GM18907 (cell line): Measurements from ENCODE around the gene PPP1CB.
A peak's percentile ranks its signal among the peaks of the same experiment; 100 is the strongest.
"Not testable (repeated sequence)": the region's sequence is repeated elsewhere in the genome, so short reads cannot be mapped to it uniquely, and the experiment has no call there.

ENCODE experiments used
- ATAC-seq: cut with Tn5 transposase; IDR thresholded peaks from one replicate; pipeline ENCODE4 v1.9.1; 2021; ENCODE audit warnings: mild to moderate bottlenecking, moderate library complexity; ENCODE audit not compliant: unreplicated experiment

The PPP1CB gene

DNA sequence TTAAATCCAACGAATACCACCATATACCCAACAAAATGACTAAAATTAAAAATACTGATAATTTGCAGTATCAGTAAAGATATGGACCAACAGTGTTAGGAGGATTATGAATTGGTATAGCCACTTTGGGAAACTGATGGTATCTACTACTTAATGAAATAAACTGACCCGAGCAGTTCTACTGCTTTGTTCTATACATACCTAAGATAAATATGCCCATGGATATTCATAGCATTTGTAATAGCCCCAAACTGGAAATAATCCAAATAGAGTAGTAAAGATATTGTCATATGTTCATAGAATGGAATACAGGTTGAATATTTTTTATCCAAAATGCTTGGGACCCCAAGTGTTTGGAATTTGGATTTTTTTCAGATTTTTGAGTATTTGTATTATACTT lies 20.7 kb downstream of the PPP1CB start:
- ATAC-seq: no peak

- ATAC-seq: no peak
Observed at GRCh38 chr2:28776471-28776870, 24.8 kb downstream of the PPP1CB start.

GRCh38 chr2:28778392-28778791 lies 26.8 kb downstream of the PPP1CB start:
- no peak for ATAC-seq

DNA sequence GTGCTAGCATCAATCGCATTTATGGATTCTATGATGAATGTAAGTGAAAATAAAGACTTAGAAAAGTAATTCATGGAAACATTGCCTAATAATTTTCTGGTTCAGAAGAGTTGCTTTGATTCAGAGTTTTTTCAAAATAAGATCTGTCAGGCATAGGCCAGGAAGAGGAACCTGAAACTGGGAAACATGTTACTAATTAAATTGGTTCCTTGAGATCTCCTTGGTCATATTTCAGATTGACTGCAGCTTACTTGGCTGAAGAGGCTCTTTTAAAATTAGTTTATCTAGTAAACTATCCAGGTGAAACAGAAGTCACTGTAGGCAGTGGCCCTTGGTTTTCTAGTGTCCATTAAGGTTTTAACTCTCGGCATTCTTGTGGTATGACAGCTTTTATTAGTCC lies 27.4 kb downstream of the PPP1CB start:
- ATAC-seq: no peak

- no peak for ATAC-seq
Observed at GRCh38 chr2:28780496-28780895, 28.9 kb downstream of the PPP1CB start.

DNA sequence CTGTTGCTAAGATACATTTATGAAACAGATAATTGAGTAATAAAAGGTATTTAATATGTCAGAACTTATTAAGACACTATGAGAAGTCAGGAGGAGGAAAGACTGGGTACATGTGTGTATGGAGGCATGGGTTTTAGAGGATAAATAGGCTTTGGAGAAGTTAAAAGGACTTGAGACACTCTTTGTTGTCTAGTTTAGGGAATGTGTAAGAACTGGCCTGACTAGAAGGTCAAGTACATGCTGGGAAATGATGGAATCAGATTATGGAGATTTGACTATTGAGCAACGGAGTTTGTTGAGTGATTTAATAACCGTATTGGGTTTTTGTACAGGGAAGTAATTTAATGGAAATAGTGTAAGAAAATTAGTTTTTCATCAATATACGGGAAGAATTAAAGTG lies 30.8 kb downstream of the PPP1CB start:
- no peak for ATAC-seq

DNA sequence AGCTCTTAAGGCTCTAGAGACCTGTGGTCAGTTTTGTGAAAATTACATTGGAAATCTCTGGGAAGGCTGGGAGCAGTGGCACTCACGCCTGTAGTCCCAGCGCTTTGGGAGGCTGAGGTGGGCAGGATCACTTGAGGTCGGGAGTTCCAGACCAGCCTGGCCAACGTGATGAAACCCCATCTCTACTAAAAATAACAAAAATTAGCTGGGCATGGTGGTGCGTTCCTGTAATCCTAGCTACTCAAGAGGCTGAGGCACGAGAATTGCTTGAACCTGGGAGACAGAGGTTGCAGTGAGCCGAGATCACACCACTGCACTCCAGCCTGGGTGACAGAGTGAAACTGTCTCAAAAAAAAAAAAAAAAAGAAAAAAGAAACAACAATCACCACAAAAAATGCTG lies 32.9 kb downstream of the PPP1CB start:
- not testable (repeated sequence) for ATAC-seq

- ATAC-seq: no peak
Observed at GRCh38 chr2:28796620-28797019, 45.0 kb downstream of the PPP1CB start.

DNA sequence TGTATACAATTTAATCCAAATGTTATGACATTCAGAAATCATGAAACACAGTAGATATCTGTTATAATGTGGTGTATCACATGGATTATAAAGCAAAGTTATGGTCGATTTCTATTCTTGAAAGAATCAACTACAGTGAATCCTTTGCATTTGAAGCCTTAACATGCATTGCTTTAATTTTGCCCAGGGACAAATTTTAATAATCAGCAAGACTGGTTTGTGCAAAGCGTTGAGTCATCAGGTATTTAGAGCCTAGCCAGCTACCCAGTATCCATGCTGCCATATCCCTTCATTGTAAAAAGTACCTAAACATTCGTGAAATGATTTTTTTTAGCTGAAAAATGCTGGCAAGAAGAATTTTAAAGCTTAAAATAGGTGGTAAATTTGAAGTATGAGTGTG lies 50.1 kb downstream of the PPP1CB start:
- ATAC-seq: no peak

- ATAC-seq: no peak
Observed at GRCh38 chr2:28802975-28803429, 51.4 kb downstream of the PPP1CB start.

DNA sequence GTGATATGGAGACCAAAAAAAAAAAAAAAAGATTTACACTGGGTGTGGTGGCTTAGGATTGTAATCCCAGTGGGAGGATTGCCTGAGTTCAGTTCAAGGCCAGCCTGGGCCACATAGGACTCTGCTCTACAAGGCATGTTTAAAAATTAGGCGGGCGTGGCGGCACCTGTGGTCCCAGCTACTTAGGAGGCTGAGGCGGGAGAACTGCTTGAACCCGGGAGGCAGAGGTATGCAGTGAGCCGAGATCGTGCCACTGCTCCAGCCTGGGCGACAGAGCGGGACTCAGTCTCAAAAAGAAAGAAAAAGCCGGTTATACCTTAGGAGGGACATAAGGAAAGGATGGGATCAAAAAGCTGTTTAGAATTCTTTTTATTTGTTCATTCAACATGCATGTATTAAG lies 58.3 kb downstream of the PPP1CB start:
- no peak for ATAC-seq

DNA sequence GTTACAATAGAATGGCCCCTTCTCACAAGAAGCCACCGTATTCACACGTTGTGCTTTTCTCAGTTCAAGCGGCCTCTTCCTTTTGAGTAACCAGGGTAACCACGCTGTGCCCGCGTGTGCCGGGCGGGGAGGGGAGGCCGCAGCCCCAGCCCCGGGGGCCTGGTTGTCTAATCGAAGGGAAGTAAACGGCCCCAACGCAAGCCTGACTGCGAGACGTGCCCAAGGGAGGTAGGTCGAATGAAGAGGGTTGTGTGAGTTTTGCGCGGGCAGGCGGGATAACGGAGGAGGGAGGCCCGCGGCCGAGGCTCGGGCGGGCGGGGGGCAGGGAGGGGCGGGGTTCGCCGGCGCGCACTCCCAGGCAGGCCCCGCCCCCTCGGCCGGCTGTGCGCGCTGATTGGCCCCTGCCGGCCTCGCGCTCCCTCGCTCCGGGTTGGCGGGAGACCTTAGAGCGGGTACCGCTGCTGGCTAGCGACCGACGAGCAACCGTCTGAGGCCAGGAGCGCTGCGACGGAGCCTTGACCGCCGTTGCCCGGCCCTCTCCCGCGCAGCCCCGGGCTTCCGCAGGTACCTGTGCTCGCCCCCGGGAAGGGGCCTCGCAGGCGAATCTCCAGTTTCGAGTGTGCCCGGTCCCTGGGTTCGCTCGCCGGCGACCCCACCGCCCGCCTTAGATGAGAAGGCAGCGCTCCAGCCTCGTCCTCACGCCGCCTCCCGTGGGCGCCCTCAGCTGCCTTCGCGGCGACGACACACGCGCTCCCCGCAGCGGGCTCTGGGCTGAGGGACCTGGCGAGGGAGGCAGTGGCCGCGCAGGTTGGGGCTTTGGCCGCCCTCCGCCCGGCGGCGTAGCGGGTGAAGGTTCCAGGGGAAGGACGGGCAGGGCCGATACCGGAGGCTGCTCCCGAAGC lies 59.0 kb downstream of the PPP1CB start, which contains the start of gene SPDYA:
SPDYA (plus strand) TSS at position 451 of the 902 bp plus-strand sequence. CDS start 5,181 bp downstream, outside the sequence.
- ATAC-seq: peak; percentile 84

GRCh38 chr2:28818053-28818452 lies 66.4 kb downstream of the PPP1CB start:
- no peak for ATAC-seq

- no peak for ATAC-seq
Observed at GRCh38 chr2:28821295-28821958, 69.8 kb downstream of the PPP1CB start.

DNA sequence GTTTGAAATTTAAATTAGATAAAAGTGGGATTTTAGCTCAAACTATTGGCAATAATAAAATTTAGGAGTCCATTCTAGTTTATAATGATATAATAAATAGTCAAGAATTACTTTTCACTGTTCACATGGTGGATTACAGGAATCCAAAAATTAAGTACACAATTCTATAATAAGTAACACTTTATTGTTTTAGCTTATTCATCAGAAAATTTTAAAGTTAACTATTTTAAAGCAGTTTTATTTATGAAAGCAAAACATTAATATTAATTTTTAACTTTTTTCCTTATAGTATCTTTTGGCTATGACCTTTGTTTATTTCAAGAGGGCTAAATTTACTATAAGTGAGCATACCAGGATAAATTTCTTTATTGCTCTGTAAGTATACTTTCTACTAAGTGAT lies 70.4 kb downstream of the PPP1CB start:
- ATAC-seq: no peak

DNA sequence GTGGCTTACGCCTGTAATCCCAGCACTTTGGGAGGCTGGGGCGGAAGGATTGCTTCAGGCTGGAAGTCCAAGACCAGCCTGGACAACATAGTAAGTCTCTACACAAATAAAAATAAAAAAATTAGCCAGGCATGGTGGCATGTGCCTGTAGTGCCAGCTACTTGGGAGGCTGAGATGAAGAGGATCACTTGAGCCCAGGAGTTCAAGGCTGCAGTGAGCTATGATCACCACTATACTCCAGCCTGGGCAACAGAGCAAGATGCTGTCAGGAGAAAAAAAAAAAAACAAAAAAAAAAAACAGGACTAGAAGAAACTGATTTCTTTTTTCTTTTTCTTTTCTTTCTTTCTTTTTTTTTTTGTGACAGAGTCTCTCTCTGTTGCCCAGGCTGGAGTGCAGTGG lies 72.6 kb downstream of the PPP1CB start:
- ATAC-seq: no peak

- ATAC-seq: no peak
Observed at GRCh38 chr2:28824870-28825269, 73.2 kb downstream of the PPP1CB start.

GRCh38 chr2:28828382-28828781 lies 76.8 kb downstream of the PPP1CB start:
- ATAC-seq: no peak

DNA sequence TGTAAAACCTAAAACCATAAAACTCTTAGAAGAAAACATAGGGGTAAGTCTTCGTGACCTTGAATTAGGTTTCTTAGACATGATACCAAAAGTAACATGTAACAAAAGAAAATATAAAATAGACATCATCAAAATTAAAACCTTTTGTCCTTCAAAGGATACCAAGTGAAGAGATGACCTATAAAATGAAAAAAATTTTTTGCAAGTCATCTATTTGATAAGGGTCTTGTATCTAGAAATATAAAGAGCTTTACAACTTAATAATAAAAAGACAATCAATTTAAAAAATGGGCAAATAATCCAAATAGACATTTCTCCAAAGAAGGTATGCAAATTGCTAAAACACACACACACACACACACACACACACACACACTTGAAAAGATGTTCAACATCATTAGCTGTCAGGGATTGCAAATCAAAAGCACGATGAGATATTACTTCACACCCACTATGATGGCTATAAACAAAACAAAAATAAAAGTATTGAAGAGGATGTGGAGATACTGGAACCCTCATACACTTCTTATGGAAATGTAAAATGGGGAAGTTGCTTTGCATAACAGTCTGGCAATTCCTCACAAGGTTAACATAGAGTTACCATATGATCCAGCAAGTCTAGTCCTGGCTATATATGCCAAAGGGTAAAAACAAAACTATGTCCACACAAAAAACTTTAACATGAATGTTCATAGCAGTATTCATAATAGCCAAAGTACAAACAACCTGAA lies 82.3 kb downstream of the PPP1CB start:
- no peak for ATAC-seq

DNA sequence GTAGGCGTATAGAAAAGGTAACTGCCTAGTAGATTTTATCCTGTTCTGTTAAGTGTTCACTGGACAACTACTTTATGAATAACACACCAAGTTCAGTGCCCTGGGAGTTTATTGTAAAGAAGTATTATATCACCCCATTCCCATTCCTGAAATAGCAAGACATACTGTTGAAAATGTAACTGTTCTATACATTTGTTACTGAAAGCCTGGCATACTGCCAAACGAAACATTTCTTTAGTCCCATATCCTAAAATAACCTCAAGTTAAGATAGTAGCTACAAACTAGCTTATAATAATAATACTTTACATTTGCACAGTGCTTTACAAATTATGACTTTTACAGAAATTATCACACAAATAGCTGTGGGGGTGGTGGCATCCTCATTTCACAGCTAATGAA lies 84.2 kb downstream of the PPP1CB start:
- ATAC-seq: no peak

DNA sequence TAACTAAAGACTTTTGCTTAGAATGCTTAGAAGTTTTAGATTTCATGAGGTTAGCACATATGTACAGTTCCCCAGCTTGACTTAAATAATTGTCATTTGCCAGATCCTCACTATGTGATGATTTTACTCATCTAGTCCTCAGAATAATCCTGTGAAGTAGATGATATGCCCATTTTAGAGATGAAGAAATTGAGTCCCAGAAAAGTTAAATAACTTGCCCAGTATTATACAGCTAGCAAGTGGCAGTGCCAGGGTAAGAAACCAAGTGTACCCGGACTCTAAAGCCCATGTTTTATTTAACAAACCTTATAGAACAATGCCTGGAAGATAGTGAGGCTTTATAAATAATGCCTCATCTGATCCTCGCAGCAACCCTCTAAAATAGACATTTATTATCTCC lies 87.3 kb downstream of the PPP1CB start:
- no peak for ATAC-seq
